Measurements from ENCODE around the gene GARIN3.
"Not testable (repeated sequence)": the region's sequence is repeated elsewhere in the genome, so short reads cannot be mapped to it uniquely, and the experiment has no call there.

Gene GARIN3

GRCh38 chr5:157166214-157167213 lies at the start of gene GARIN3:
GARIN3 (minus strand) TSS chr5:157166264; CDS start chr5:157166168, 96 bp downstream.
- DNase-seq (ENCODE audit: low spot score) = no peak

GRCh38 chr5:157215514-157216167 lies 49.6 kb upstream of the GARIN3 start:
- DNase-seq (ENCODE audit: low spot score) = no peak

DNA sequence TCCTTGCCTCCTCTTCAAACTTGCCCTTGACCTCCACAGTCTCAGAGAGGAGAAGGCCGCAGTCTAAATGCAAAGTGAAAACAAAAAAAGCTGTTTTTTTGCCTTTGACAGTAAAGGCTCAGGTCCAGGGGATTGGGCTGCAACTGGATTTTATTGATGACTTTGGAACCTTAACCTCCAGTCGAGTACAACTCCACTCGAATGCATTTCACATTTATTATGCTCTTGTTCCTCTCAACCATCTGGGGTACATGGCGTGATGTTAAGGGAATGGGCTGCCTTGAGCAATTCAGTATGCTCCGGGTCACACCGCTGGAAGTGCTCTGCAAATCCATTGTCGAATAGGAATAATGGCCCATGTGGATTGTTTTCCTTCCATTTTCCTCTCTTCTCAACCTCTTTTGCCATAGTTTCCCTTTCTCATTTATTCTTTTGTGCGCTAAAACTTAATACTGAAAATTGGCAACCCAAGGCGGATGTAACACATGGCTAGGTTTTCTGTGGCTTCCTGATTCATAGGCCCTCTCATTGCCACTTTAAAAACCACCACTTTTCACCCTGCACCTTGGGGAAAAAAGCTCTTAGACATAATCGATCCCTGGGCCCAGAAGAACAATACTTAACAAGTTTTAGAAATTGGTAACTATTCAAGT lies 48.9 kb upstream of the GARIN3 start:
- DNase-seq (ENCODE audit: low spot score) = no peak

- no peak for DNase-seq (ENCODE audit: low spot score)
Observed at GRCh38 chr5:157214415-157214814, 48.4 kb upstream of the GARIN3 start.

- DNase-seq (ENCODE audit: low spot score) = no peak
Observed at GRCh38 chr5:157213527-157214243, 47.6 kb upstream of the GARIN3 start.

DNA sequence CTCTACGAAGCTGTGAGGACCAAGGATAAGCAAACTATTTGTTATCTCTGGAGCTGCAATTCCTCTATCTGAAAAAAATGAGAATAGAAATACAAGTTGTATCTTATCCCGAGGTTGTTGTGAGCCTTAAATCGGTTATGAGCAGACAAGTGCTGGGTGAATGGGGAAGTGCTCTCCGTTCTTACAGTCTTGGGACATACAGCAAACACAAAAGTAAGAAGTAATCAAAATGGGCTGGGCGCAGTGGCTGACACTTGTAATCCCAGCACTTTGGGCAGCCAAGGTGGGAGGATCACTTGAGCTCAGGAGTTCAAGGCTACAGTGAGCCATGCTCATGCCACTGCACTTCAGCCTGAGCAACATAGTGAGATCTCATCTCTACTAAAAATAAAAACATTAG lies 46.2 kb upstream of the GARIN3 start:
- no peak for DNase-seq (ENCODE audit: low spot score)

DNA sequence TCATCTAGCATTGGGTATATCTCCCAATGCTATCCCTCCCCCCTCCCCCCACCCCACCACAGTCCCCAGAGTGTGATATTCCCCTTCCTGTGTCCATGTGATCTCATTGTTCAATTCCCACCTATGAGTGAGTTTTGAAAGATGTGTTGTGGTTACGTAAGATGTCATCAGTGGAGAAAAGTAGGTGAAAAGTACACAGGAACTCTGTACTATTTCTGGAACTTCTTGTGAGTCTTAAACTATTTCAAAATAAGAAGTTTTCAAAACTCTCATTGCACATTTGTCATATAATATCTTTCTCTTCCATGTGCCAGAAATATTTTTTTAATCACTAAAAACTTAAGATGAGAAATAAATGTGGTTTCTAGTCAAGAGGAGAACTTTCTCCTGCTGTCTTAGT lies 44.6 kb upstream of the GARIN3 start:
- not testable (repeated sequence) for DNase-seq (ENCODE audit: low spot score)

DNA sequence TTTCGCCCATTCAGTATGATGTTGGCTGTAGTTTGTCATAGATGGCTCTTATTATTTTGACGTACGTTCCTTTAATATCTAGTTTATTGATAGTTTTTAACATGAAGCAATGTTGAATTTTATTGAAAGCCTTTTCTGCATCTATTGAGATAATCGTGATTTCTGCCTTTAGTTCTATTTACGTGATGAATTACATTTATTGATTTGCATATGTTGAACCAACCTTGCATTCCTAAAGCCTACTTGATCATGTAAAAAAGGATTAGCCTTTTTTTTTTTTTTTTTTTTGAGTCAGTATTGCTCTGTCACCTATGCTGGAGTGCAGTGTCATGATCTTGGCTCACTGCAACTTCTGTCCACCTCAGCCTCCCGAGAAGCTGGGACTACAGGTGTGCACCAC lies 39.6 kb upstream of the GARIN3 start:
- DNase-seq (ENCODE audit: low spot score) = no peak

- no peak for DNase-seq (ENCODE audit: low spot score)
Observed at GRCh38 chr5:157204765-157205164, 38.7 kb upstream of the GARIN3 start.

DNA sequence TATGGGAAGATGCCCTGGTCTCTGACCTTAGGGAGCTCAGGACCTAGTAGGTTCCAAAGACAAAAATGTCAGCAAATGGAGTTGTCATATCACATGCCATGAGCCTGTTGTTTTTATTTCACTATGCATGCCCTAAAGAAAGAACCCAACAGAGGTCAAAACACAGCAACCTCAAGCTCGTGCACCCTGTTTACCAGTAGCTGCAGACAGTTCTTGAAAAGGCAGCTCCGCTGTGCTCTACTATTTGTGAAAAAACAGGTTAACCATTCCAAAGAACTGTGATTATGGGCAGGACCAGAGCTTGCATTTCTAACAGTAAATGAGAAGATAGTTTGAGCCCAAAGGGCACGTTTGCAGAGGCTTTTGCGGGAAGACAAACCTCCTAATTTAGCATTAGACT lies 37.4 kb upstream of the GARIN3 start:
- DNase-seq (ENCODE audit: low spot score) = no peak

- no peak for DNase-seq (ENCODE audit: low spot score)
Observed at GRCh38 chr5:157201857-157202256, 35.8 kb upstream of the GARIN3 start.

DNA sequence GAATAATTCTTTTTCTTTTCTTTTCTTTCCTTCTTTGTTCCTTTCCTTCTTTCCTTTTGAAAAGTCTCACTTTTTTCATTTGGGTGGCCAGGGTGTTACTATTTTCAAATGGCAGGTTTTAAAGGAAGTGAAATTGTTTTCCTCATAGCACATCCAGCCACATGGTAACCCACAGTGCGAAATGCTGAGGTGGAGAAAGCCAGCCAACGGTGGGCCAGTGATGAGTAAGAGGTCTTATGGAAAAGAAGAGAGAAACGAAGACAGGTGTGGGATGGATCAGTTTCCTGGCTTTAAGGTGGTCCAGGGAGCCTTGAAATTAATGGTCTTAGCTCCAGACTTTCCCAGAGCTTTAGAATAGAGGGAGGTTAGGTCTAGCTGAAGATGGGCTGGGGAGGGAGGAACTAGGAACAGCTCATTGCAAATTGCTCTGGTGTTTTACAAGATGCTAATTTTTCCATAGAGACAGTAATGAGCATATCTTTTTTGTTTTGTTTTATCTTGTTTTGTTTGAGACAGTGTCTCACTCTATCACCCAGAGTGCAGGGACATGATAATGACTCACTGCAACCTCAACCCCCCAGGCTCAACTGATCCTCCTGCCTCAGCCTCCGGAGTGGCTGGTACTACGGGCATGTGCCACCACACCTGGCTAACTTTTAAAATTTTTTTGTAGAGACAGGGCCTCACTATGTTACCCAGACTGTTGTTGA lies 32.4 kb upstream of the GARIN3 start:
- DNase-seq (ENCODE audit: low spot score) = no peak

DNA sequence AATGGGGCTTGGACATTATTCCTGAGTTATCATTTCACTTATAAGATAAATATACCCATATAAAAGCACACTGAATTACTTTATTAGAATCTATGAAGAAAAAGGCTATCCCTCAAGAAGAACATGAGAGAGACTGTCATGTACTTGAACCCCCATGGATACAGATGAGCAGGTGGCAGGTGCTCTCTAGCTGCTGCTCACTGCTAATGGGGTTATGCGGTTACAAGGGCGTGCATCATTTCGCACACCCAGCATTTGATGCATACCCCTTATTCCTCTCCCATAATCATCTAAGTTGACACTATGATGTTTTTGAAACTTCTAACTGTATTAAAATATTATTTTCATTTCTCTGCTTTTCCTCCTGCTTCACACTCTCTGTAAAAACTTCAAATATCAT lies 31.0 kb upstream of the GARIN3 start:
- no peak for DNase-seq (ENCODE audit: low spot score)

- no peak for DNase-seq (ENCODE audit: low spot score)
Observed at GRCh38 chr5:157196045-157196444, 30.0 kb upstream of the GARIN3 start.

- no peak for DNase-seq (ENCODE audit: low spot score)
Observed at GRCh38 chr5:157193699-157194424, 27.8 kb upstream of the GARIN3 start.

GRCh38 chr5:157189223-157189622 lies 23.2 kb upstream of the GARIN3 start:
- DNase-seq (ENCODE audit: low spot score) = no peak

GRCh38 chr5:157188270-157188669 lies 22.2 kb upstream of the GARIN3 start:
- DNase-seq (ENCODE audit: low spot score) = no peak

DNA sequence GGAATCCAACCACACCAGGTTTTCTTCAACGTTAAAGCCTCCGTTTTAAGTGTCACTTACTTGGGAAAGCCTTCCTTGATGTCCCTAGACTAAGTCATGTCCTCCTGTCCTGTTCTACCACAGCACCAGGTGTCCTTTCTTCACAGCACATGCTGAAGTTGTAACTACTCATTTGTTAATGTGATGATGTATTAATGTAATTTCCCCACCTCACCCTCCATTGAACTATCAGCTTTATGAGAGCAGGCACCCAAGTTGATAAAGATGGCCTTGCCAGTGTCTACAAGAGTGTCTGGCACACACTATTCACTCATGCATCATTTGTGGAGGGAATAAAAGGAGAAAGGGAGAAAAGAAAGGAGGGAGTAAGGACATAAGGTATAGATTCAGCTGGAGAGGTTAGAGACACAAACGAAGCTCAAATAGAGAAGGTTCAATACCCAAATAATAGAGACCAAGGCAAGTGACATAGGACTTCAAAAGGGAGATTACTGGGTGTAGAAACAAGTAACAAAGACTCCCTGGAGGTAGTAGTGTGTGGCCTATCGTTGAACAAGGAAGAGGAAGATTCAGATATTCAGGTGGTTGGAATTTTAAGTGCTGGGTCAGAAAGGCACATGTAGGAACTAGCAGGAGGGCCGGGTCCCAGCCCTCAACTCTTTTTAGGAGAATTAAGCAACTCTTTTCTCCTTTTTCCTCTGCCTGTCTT lies 21.1 kb upstream of the GARIN3 start:
- DNase-seq (ENCODE audit: low spot score) = no peak

- DNase-seq (ENCODE audit: low spot score) = no peak
Observed at GRCh38 chr5:157186309-157187045, 20.4 kb upstream of the GARIN3 start.
